ENCODE results near the gene MPHOSPH9. TPM values are rescaled to one million over a fixed set of nuclear protein-coding genes. Genes with fewer than 3 reads are reported as not detected.

MPHOSPH9 gene
- total RNA-seq, result 18.0 and 23.0 TPM in 2 replicates

GRCh38 chr12:123232807-123233504 lies at the start of gene MPHOSPH9, which contains the start of gene MTRFR:
MPHOSPH9 (minus strand) TSS chr12:123233141; CDS start chr12:123230364, 2,777 bp downstream.
MTRFR (plus strand) TSS chr12:123233436; CDS start chr12:123253675, 20,239 bp downstream.

GRCh38 chr12:123150744-123151456 lies 82.0 kb downstream of the MPHOSPH9 start, which contains the start of gene PITPNM2:
PITPNM2 (minus strand) TSS chr12:123151090; CDS start chr12:123034590, 116,500 bp downstream.

Other genes starting within 250 kb of the MPHOSPH9 start
- gene PITPNM2, start 82.1 kb downstream of the MPHOSPH9 start, total RNA-seq, result 3.3 and 7.4 TPM in 2 replicates
- gene MTRFR, start 295 bp upstream of the MPHOSPH9 start, total RNA-seq, result 12.8 and 17.8 TPM in 2 replicates
- gene CDK2AP1, start 38.7 kb upstream of the MPHOSPH9 start, total RNA-seq, result 169 and 218 TPM in 2 replicates
- 17.0 and 18.0 TPM in 2 replicates for gene SBNO1, start 131.7 kb upstream of the MPHOSPH9 start, total RNA-seq
- gene KMT5A, start 151.0 kb upstream of the MPHOSPH9 start, total RNA-seq, result 38.6 and 54.3 TPM in 2 replicates
- 2.7 and 3.4 TPM in 2 replicates for gene RILPL2, start 203.5 kb upstream of the MPHOSPH9 start, total RNA-seq
- gene SNRNP35, start 225.0 kb upstream of the MPHOSPH9 start, total RNA-seq, result 18.4 and 19.5 TPM in 2 replicates